HepG2 (cell line): Measurements from ENCODE around the gene CPEB4. TPM values are rescaled to one million over a fixed set of nuclear protein-coding genes. Genes with fewer than 3 reads are reported as not detected.
A peak's percentile ranks its signal among the peaks of the same experiment; 100 is the strongest.

Experiments used
- AHR ChIP-seq: IDR thresholded peaks from 2 replicates; pipeline ENCODE4 v1.6.1; 2018; ENCODE audit warnings: missing genetic modification reagents, missing compliant biosample characterization
- ARNT2 ChIP-seq: sonication (generic); formaldehyde crosslinking; IDR thresholded peaks from 2 replicates; pipeline ENCODE4 v1.8.0; 2022; ENCODE audit warnings: mild to moderate bottlenecking, low read depth, missing genetic modification reagents, moderate library complexity
- EP300 ChIP-seq, 3 experiments: sonication (generic) in 1 of 3; formaldehyde crosslinking in 1 of 3; IDR thresholded peaks; 2 replicates each; pipeline versions ENCODE4 v1.5.1 to v1.6.1; 2011 to 2020; ENCODE audit warnings: low read depth in 2 of 3, low read length in 2 of 3, borderline replicate concordance in 1 of 3, improper control_type of control experiment in 1 of 3, mild to moderate bottlenecking in 1 of 3, missing genetic modification reagents in 1 of 3, moderate library complexity in 1 of 3
- EZH2 ChIP-seq: conservative IDR thresholded peaks from 2 replicates; pipeline ENCODE4 v1.6.1; 2012; ENCODE audit warnings: mild to moderate bottlenecking, low read depth, low read length, moderate library complexity
- HINFP ChIP-seq: sonication (generic); formaldehyde crosslinking; IDR thresholded peaks from 2 replicates; pipeline ENCODE4 v1.4.0; 2020; ENCODE audit warnings: low read depth, mild to moderate bottlenecking, missing genetic modification reagents
- HOXA3 ChIP-seq: sonication (generic); formaldehyde crosslinking; IDR thresholded peaks from 2 replicates; pipeline ENCODE4 v1.5.0; 2020; ENCODE audit warnings: missing genetic modification reagents
- KDM1A ChIP-seq: IDR thresholded peaks from 2 replicates; pipeline ENCODE4 v1.6.1; 2016; ENCODE audit warnings: missing compliant biosample characterization
- KDM6A ChIP-seq: IDR thresholded peaks from 2 replicates; pipeline ENCODE4 v1.6.1; 2016; ENCODE audit warnings: low read depth
- KLF16 ChIP-seq, 2 experiments: sonication (generic) in 1 of 2; formaldehyde crosslinking in 1 of 2; IDR thresholded peaks; 2 replicates each; pipeline versions ENCODE4 v1.6.1 to v1.8.0; 2016 to 2023; ENCODE audit warnings: missing genetic modification reagents in 2 of 2, missing compliant biosample characterization in 1 of 2
- NCOA2 ChIP-seq: sonication (generic); formaldehyde crosslinking; IDR thresholded peaks from 2 replicates; pipeline ENCODE4 v1.8.0; 2022; ENCODE audit warnings: inconsistent platforms
- NFATC3 ChIP-seq: sonication (generic); formaldehyde crosslinking; IDR thresholded peaks from 2 replicates; pipeline ENCODE4 v1.5.1; 2020; ENCODE audit warnings: mild to moderate bottlenecking, missing genetic modification reagents
- PCBP2 ChIP-seq: fragments of 200-400 bp; formaldehyde crosslinking; optimal IDR thresholded peaks from 2 replicates; pipeline ENCODE3; 2018; ENCODE audit warnings: low read length, low read depth; ENCODE audit not compliant: poor library complexity, severe bottlenecking
- POLR2G ChIP-seq: fragments of 200-400 bp; formaldehyde crosslinking; IDR thresholded peaks from 2 replicates; pipeline ENCODE4 v1.6.1; 2018; ENCODE audit warnings: mild to moderate bottlenecking, low read depth, low read length, moderate library complexity
- RFX5 ChIP-seq: IDR thresholded peaks from 2 replicates; pipeline ENCODE4 v1.6.1; 2011; ENCODE audit warnings: low read depth, low read length, improper control_type of control experiment
- RXRB ChIP-seq: IDR thresholded peaks from 2 replicates; pipeline ENCODE4 v1.6.1; 2016; ENCODE audit warnings: borderline replicate concordance, missing genetic modification reagents, missing compliant biosample characterization
- SCMH1 ChIP-seq: sonication (generic); formaldehyde crosslinking; IDR thresholded peaks from 2 replicates; pipeline ENCODE4 v1.9.0; 2021; ENCODE audit warnings: missing genetic modification reagents, mild to moderate bottlenecking, borderline replicate concordance
- SKI ChIP-seq: fragments of 450-650 bp; IDR thresholded peaks from one replicate; pipeline ENCODE4 v1.6.1; 2018; ENCODE audit warnings: mild to moderate bottlenecking; ENCODE audit not compliant: partially characterized antibody
- SNAPC4 ChIP-seq: sonication (generic); formaldehyde crosslinking; IDR thresholded peaks from 2 replicates; pipeline ENCODE4 v1.4.0; 2020; ENCODE audit warnings: mild to moderate bottlenecking, missing genetic modification reagents
- SOX5 ChIP-seq: IDR thresholded peaks from 2 replicates; pipeline ENCODE4 v1.6.1; 2016; ENCODE audit warnings: borderline replicate concordance
- THAP7 ChIP-seq: sonication (generic); formaldehyde crosslinking; IDR thresholded peaks from 2 replicates; pipeline ENCODE4 v1.8.1; 2023; ENCODE audit warnings: mild to moderate bottlenecking, missing genetic modification reagents
- YEATS4 ChIP-seq: sonication (generic); formaldehyde crosslinking; IDR thresholded peaks from 2 replicates; pipeline ENCODE4 v1.4.0; 2020; ENCODE audit warnings: missing genetic modification reagents, borderline replicate concordance
- ZFP36 ChIP-seq: fragments of 150-350 bp; IDR thresholded peaks from 2 replicates; pipeline ENCODE4 v1.6.1; 2018; ENCODE audit warnings: borderline replicate concordance, low read length, low read depth; ENCODE audit not compliant: partially characterized antibody
- ZMYM4 ChIP-seq: sonication (generic); formaldehyde crosslinking; IDR thresholded peaks from 2 replicates; pipeline ENCODE4 v1.8.1; 2023; ENCODE audit warnings: mild to moderate bottlenecking, missing genetic modification reagents
- ZNF24 ChIP-seq: fragments of 450-650 bp; IDR thresholded peaks from 2 replicates; pipeline ENCODE4 v1.6.1; 2017; ENCODE audit warnings: antibody characterized with exemption, mild to moderate bottlenecking
- ZNF329 ChIP-seq: sonication (generic); formaldehyde crosslinking; IDR thresholded peaks from 2 replicates; pipeline ENCODE4 v1.9.0; 2021; ENCODE audit warnings: low read depth, mild to moderate bottlenecking, missing genetic modification reagents
- polyA plus RNA-seq, 8 experiments: library from polyadenylated mRNA; depleted of rRNA in 3 of 8; stranded (reverse) in 7 of 8; unstranded in 1 of 8; fragments of >200 nt; fragmentation: Illumina TruSeq in 4 of 8; extraction: Trizol in 4 of 8; gene quantifications; 2 replicates each; pipeline versions ENCODE4 v1.2.1 to v1.2.3, GENCODE V29; 2011 to 2016; ENCODE audit warnings: low read depth in 4 of 8, missing spikeins in 1 of 8, mixed read lengths in 1 of 8; ENCODE audit not compliant: insufficient read depth in 1 of 8
- total RNA-seq, 5 experiments: library from RNA; depleted of rRNA; stranded (reverse); fragments of >200 nt; fragmentation: Illumina TruSeq; extraction: Trizol; gene quantifications; 2 replicates each; pipeline ENCODE4 v1.2.3, GENCODE V29; 2016; ENCODE audit warnings: low read depth in 1 of 5

CPEB4 gene
- total and polyA plus RNA-seq, 2 of the 13 experiments (the other 11 are each of a cell fraction or from before 2014, with no cell fraction given) = 7.7 to 26.7 TPM

- TF ChIP-seq YEATS4 (no peak), ZNF329 (CRISPR knock-in tag) (no peak), NFATC3 (no peak), ARNT2 (no peak), EP300 (IDR thresholded peaks at IDR 0.05; ENCODE audit: low read depth in 2 of 2, low read length in 2 of 2) (peak in 1 of 2 experiments; percentile 25; a peak in 1 of 4 replicates), EP300 (CRISPR knock-in tag; IDR thresholded peaks at IDR 0.05; ENCODE audit: borderline replicate concordance) (no peak), KLF16 (CRISPR knock-in tag; IDR thresholded peaks at IDR 0.05) (0 out of 4 replicates have a peak, but pooled peaks of 1 of the 2 experiments have one; percentile 2), AHR (CRISPR knock-in tag) (no peak), EZH2 (no peak), RFX5 (no peak), SCMH1 (CRISPR knock-in tag) (no peak), SKI (no peak), KDM6A (CRISPR knock-in tag) (no peak), ZMYM4 (peak; percentile 56; the same call in 1 of the 2 replicates), PCBP2 (no peak), SOX5 (CRISPR knock-in tag) (peak; percentile 31; the same call in 1 of the 2 replicates), THAP7 (CRISPR knock-in tag) (no peak), RXRB (0 out of 2 replicates have a peak, but pooled peaks have one; percentile 2), POLR2G (no peak), ZFP36 (no peak), NCOA2 (CRISPR knock-in tag) (peak; percentile 41; the same call in 1 of the 2 replicates), KDM1A (CRISPR knock-in tag) (no peak), HOXA3 (CRISPR knock-in tag) (peak; percentile 51), HINFP (CRISPR knock-in tag) (no peak), SNAPC4 (no peak), ZNF24 (no peak)
These were observed 58.2 kb downstream of the CPEB4 start (continued) for GRCh38 chr5:173946323-173946722.
